SKM-1 (cell line): ENCODE data around the gene ICA1L.

Source experiments
- DNase-seq: peaks from one replicate; lab custom pipeline; 2025; ENCODE audit not compliant: unreplicated experiment; lab: John Stamatoyannopoulos, UW

ICA1L gene

DNA sequence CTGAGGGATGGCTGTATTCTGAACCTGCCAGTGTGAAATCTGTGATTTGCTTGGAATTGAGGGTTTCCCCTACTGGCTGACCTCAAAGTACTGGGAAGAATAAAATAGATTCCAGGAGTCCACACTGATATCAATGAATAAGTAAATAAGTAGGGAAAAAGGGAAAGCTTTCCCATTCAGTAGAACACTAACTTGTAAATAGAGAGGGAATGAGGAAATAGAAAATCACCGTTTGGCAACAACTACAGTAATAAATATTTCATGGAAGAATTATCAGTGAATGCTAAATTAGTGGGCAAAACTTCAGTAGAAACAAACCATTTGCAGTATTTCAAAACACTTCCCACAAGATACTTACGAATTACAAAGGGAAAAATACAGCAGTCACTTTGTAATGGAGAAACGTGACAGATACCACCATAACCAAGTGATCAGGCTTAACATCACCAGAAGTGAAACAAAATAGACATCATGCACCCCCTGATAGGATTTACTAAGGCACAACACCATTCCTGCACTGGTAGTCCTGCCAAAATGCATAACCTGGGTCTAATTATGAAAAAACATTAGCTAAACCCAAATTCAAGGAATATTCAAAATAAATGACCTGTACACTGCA, 88.5 kb downstream of the ICA1L start:
- no peak for DNase-seq

DNA sequence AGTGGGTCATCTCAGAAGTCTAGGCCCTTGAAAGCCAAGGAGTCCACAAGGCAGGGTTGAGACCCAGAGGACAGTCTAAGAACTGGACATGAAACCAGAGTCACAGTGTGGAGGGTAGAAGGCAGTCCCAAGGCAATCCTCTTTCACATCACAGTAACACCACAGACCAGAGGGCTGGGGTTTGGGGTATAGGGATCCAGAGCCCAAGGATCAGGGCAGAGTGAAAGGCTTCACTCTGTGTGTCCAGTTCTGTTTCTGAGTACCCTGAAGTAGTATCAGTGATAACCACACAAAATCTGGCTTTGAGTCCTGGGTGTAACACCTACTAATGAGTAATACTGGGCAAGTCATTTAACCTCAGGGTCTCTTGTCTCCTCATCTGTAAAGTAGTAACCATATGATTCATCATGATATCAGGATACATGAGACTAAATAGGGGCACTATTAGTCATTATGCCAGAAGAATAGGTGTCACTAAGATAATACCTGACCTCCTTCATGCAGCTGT, 91.0 kb downstream of the ICA1L start:
- DNase-seq = no peak

DNA sequence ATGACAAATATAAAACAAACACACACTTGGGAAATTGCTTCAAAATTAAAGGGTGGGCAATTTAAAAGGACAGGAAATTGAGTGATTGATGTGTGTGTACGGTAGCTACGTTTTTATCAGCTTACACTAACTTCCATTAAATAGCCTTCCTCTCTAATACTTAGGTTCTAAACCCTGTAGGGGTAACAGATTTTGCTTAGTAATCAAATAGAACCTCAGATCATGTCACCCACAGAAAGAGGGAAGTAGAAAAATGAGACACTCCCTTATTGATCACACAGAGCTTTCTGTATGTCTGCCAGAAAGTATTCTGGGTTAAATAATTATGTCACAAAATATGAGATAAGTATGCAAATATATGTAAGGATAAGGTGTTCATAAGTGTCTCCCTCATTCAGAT, 93.3 kb downstream of the ICA1L start:
- no peak for DNase-seq

DNA sequence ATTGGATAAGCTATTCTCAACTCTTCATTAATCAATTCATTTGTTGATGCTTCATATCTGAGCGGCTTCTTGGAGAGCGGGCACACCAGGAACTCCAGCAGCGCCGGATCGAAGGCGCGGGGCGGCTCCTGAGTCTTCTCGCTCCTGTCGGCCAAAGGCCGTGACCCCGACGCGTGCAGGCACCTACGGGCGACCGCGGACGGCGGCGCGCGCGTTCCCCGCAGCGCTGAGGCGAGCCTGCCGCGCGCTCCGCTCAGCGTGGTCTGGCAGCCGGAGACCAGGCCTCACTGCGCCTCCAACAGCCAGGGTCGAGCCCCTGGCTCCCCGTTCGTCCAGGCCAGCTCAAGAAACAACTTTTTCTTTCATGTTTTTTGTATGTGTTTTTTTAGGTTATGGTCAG, 97.5 kb downstream of the ICA1L start:
- DNase-seq = no peak

DNA sequence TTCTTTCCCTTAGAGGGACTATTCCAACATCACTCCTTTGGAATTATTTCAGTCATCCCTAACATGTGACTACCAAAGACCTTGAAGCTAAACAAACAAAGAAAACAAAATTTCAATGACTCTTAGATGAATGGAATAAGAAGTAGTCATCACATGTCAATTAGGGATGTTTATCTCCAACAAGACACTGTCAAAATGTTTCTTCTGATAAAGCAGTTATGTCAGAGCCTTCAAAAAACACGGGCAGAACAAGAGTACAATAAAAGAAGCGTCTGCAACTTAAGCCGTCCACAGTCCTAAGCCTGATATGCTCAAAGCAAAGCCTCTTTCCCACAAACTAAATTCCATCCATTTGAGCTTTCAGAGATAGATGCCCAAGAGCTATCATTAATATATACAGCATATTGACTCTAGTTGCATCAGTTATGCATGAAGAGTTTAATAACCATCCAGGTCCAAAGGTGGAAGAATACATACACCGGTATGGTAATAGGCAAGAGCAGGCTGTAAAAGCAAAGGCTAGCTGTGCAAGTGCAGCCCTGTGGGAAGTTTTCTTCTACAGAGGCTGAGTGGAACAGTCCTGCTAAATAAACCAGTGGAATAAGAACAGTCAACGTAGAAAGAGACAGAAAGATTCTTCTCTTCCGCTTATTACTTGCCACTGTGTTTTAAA, 98.1 kb downstream of the ICA1L start:
- DNase-seq = no peak

DNA sequence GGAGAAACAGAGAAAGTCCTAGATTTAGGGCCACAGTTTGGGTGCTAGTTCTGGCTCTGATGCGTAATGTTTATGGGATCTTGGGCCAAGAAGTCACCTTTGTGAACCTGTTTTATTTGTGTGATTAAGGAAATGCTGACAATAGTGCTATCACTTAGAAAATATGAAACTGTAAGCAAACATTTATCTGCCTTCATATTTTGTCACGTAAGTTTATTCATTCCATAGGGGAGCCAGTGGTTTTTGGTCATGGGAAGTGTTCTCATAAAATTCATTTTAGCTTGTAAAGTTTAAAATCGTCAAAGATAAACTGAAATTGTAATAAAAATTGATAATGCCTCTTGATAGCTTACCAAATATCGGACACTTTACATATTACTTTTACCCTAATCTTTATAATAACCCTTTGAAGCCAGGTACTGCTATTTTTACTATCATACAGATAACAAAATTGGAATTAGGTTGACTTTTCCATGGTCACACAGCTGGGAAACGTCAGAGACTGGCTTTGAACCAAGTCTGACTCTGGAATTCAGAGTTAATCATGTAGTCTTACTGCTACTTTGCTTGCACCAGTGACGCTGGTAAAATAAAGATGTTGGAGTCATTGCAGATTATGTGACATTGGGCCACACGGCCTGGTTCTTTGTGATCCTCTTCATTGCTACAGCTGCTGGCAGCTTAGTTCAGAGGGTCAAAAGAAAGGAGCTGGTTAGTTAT, 99.7 kb downstream of the ICA1L start:
- DNase-seq = no peak

DNA sequence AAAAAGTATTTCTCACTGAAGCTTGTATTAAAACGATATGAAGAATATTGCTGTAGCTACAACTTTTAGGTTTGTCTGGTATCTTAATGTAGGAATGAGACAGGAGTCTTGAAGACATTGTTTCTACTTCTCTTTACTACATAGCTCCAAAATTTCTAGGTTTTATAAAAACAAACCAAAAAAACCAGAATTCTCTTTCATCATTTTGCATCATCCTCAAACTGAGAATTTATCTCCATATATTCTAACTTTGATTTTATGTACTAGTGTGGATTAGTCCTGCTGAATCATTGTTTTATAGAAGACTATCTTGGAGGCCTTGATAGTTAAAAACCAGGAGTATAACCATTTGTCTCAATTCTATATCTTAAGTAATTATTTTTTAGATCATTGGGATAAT, 100.2 kb downstream of the ICA1L start:
- no peak for DNase-seq

DNA sequence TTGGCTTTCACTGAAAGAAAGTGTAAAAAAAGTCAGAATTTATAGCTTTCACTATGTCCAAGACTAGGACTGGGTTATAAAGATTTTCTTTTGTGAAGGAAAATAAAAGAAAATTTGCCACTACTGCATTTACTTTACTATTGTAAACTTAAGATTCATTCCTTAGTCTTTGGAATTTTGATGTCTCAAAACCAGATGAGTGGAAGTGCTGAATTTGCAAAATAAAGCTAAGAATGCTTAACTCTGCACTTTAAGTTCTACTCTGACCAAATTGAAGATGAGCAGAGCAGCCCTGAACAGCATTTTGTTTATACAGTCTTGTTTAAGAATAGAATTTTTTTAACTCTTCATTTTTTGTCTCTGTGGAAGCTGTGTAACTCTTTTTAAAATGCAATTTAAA, 102.4 kb downstream of the ICA1L start:
- DNase-seq = no peak

DNA sequence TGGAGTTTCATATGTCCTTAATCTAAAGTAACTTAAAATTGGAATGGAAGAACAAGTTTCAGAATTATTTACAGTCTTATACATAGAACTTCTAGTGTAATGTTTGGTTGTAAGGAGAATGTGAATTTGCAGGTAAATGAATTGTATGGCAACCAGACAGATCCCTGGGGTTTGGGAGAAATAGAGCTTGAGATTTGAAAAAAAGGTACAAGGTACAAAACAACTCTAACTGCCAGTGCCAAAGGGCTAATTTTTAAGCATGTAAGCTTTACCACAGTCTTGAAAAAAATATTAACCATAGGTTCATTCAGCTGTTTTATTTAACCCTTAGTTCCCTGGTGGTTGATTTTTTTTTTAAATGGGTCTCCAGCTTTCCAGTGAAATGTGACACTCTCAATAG, 103.3 kb downstream of the ICA1L start:
- DNase-seq = no peak

DNA sequence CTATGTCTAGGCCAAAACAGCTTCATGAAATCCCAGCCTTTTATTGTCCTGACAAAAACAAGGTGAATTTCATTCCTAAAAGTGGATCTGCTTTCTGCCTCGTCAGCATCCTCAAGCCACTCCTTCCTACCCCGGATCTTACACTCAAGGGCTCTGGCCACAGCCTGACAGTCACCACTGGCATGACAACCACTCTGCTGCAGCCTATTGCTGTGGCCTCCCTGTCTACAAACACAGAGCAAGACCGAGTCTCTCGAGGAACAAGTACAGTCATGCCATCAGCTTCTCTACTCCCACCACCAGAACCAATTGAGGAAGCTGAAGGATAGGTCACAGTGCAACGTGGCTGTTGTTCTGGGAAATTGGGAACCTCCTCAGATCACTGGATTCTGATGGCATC, 106.1 kb downstream of the ICA1L start:
- DNase-seq = no peak

DNA sequence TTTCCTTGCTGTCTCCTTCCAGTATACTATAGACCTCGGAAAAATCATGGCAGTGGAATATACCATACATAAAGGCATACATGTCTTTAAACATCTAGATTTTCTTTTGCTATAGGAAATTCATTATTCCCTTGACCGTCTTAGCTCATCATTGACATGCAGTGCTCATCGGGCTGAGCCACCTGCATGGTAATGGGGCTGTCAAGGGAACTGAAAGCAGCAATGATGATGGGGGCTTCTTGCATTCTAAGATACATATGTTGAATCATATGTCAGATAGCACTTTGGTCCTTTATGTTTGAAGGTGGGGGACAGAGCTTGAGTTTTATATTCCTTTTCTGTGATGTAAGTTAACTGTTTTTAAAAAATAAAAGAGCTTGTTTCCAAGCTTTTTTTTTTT, 106.6 kb downstream of the ICA1L start:
- no peak for DNase-seq

DNA sequence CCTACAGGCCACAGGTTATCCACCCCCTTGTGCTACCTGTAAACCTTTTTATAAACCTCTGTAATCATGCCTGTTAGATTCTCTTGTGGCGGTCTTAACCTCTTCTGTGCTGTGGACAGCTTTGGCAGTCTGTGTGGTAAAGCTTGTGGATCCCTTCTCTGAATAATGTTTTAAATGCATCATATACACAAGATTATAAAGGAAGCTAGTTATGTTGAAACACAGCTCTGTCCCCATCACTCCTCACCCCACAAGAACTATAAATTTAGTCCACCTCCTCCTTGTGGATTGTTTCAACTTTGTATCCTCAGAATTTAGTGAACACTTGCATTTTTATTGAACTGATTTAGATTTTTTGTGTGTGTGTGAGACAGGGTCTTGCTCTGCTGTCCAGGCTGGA, 107.7 kb downstream of the ICA1L start:
- DNase-seq = no peak

DNA sequence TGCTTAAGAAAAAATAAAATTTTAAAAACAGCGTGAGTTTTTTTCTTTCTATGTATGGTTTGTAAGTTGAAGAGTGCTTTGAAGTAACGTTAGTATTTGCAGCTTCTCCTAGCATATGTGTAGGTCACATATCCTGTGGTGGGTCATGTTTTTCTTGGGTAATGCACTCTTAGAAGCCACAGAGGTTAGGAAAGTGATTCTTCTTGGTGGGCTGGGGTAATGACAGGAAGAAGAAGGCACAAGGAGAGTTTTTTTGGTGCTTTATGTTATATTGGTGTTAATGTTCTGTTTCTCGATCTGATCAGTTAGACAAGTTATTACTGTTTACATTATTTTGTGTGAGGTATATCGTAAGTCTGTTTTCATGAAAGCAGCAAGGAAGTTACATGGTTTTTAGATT, 109.0 kb downstream of the ICA1L start:
- DNase-seq = peak; percentile 3

DNA sequence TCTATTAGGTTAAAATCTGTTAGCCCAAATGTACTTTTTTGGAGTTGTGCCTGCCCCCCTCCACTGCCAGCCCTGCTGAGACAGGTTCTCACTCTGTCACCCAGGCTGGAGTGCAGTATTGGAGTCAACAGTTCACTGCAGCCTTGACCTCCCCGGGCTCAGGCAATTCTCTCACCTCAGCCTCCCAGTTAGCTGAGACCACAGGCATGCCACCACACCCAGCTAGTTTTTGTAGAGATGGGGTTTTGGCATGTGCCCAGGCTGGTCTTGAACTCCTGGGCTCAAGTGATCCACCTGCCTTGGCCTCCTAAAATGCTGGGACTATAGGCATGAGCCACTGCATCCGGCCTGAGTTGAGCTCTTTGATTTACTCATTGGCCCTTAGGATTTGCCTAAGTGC, 110.7 kb downstream of the ICA1L start:
- DNase-seq = no peak

DNA sequence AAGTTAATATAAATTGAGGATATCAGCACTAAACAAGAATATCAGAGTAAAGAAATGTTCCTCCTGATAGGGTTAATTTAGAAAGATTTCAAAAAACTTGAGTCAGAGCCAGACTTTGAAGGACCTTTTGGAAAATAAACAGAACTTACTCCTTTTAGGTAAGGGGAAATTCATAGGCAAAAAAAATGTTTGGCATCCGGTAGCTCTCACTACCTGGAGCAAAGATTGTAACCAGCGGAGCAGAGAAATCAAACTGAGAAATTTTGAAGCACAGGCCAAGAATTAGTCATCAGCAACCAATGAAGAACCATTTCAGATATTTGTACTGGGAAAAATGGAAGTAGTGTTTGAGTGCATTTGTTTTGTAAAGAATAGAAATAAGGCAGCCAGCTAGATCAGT, 113.0 kb downstream of the ICA1L start:
- no peak for DNase-seq

DNA sequence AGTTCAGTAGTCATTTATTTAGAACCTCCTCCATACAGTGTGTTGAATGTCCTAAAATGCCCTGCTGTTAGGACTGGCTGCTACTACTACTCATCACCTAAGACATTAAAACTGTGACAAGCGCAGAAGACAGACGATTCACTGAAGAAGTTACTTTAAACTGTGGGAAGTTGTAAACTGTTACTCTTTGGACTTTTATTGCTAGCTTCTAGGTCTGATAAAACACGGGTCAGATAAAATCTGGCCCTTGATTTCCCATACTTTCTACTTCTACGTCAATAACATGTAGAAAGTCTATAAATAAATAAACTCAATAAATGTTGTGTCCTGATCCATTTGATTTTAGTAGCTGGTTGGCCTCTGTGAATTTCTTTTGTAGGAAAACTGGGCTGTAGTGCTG, 113.4 kb downstream of the ICA1L start:
- DNase-seq = no peak

DNA sequence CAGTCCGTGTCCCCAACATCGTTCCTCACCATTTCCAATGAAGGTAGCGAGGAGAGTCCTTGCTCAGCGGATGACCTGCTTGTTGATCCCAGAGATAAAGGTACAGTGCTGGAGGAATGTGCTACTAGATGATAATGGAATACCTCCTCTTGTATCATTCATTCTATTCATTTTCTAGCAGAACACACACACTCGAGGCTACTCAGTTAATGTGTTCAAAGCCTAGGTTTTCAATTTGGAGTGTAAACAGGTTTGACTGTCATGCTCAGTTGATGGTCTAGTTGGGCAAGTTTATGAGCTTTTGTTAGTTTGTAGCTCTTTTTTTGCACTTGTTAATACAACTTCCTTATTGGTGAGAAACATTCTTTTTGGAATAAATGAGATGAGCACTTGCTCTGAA, 114.2 kb downstream of the ICA1L start:
- DNase-seq = no peak

DNA sequence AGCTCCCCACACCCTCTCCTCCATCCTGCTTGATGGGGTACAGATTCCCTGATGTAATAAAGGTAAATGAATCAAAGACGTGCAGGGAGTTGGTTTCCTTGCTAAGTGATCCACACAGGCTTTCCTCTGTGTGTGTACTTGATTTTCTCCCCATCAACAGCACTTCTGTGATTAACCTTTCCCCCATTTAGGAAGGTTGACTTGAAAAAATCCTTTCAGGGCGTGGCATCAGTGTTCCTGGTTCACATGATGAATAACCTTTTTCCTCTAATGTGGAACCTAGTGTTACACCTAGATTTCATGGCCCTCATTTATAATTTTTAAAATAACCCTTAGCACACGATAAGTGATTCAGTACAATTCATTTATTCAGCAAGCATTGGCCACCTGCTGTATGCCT, 115.0 kb downstream of the ICA1L start:
- DNase-seq = no peak

DNA sequence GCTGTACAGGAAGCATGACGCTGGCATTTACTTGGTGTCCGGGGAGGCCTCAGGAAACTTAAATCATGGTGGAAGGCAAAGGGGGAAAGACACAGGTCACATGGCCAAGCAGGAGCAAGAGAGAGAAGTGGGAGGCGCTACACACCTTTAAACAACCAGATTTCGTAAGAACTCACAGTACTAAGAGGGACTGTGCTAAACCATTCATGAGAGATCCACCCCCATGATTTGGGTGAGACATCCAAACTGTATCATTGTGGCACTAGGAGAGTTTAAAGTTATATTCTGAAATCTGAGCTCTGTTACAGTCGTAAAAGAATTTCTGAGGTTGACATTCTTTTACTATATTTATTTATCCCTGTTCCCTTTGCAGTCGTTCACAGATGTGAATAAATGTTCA, 116.6 kb downstream of the ICA1L start:
- no peak for DNase-seq

DNA sequence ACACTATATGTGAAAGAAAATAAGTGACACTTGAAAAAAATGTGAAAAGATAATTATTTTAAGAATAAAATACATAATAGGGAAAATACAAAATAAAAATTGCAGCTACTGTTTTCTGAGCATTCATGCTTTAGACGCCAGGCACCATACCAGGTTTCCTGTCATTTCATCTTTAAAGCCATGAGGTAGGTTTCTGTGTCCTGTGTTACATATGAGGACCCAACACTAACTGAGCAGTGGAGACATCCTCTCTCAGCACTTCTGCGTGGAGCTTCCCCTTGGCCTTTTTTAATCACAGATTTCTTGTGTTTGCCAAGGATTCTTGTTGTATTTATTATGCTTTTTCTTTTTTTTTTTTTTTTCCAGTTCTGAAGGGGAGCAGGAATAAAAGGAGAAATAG, 119.5 kb downstream of the ICA1L start:
- DNase-seq = no peak

DNA sequence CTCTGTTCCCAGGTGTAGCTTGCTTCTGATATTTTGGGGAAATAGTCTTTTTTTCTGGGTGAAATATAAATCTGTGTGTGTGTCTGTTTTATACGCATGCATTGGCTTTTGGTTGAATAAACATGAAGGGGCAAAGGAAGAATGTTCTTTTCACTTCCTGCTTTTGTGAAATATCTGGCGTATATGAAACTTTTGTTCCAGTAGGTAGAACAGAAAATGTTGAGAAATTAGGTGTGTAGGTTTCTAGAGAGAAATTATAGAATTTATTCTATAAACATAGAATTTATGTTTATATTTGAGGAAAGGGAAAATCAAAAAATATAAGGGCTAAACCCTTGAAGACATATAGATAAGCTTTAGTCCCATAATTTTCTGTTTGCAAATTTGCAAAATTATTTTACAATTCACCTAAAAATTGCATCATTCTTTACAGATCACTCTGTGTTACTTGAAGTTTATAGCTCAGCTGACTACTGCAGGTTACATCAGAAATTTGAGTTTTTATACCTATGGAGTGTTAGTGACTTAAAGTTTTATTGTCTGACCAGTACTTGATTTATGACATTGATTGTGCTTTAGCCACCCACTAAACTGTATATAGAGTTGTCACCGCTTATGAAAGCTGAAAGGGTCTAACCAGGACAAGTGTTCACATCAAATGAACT, 120.7 kb downstream of the ICA1L start:
- no peak for DNase-seq

DNA sequence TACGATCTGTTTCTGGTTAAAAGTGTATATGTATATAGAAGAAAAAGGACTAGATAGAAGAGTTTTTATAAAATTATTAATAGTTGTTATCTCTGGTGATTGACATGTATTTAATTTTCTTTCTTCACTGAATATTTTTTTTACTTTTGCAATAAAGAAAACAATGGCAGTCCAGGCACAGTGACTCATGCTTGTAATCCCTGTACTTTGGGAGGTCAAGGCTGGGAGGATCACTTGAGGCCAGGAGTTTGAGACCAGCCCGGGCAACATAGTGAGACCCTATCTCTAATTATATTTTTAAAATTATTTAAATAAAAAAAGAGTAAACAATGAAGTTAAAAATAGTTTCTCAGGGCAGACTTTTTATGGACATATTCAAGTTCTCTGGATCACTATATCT, 122.1 kb downstream of the ICA1L start:
- no peak for DNase-seq
